ENCODE results near the gene FMN2. TPM values are rescaled to one million over a fixed set of nuclear protein-coding genes. Genes with fewer than 3 reads are reported as not detected.

FMN2 gene
- total RNA-seq, 4 donors from 2014 or later, result 3.6 to 35.5 (median 5.6) TPM

GRCh38 chr1:240055936-240056335, 35.7 kb upstream of the FMN2 start:
- Histone ChIP-seq H3K9me3 (no peaks in the 10 kb centered on the region), H3K4me1 (no peaks in the 10 kb centered on the region), H3K27ac (no peak overlapping the region), H3K36me3 (no peaks in the 10 kb centered on the region), H3K4me3 (no peak overlapping the region), H3K27me3 (no peaks in the 10 kb centered on the region)
- in situ Hi-C loops (cut with MboI; ENCODE audit: low pct_ligation_motif_present in 1 of 4, low pct_unique_long_range_greater_than_20kb in 1 of 4, low sequenced_read_pairs in 3 of 4) (no loop called here), intact Hi-C loops (cut with DNase I; ENCODE audit: low total_unique reads) (no loop called here)
- WGBS, 2 donors (ENCODE audit: low coverage in 1 of 2), result 59 to 67% methylated on average over 1 of the region's 1 CpG
- no peak for DNase-seq
- TF ChIP-seq, protein P1, sequence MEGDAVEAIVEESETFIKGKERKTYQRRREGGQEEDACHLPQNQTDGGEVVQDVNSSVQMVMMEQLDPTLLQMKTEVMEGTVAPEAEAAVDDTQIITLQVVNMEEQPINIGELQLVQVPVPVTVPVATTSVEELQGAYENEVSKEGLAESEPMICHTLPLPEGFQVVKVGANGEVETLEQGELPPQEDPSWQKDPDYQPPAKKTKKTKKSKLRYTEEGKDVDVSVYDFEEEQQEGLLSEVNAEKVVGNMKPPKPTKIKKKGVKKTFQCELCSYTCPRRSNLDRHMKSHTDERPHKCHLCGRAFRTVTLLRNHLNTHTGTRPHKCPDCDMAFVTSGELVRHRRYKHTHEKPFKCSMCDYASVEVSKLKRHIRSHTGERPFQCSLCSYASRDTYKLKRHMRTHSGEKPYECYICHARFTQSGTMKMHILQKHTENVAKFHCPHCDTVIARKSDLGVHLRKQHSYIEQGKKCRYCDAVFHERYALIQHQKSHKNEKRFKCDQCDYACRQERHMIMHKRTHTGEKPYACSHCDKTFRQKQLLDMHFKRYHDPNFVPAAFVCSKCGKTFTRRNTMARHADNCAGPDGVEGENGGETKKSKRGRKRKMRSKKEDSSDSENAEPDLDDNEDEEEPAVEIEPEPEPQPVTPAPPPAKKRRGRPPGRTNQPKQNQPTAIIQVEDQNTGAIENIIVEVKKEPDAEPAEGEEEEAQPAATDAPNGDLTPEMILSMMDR (IDR thresholded peaks at IDR 0.05), result no peak
- no peak for TF ChIP-seq POLR2A (IDR thresholded peaks at IDR 0.05)
- no peak for TF ChIP-seq EP300 (IDR thresholded peaks at IDR 0.05; ENCODE audit: low read depth)
- no peak for TF ChIP-seq POLR2AphosphoS5 (IDR thresholded peaks at IDR 0.05)

DNA sequence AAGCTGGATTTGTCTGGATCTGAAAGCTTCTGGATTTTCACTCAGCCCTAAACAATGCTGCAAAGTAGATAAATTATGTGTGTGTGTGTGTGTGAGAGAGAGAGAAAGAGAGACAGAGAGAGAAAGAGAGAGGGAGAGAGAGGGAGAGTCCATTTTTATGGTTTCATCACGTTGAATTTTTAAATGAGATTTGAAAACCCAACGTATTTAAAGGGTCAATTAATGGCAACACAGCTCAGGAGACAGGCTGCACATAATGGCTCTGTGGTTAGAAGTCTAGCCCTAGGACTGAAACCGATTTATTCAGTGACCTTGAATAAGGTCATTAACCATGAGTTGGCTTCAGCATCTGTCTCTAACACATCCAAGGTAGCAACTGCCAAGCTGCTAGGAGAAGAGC, 35.3 kb upstream of the FMN2 start:
- H3K4me3 ChIP-seq, result no peak overlapping the region
- no peaks in the 10 kb centered on the region for H3K9me3 ChIP-seq
- 49 to 50% methylated on average over 3 of the region's 3 CpGs for WGBS, 2 donors (ENCODE audit: low coverage in 1 of 2)
- TF ChIP-seq POLR2AphosphoS5 (IDR thresholded peaks at IDR 0.05), result no peak
- TF ChIP-seq, protein P1 (IDR thresholded peaks at IDR 0.05), result no peak
- TF ChIP-seq POLR2A (IDR thresholded peaks at IDR 0.05), result no peak
- no peak for TF ChIP-seq EP300 (IDR thresholded peaks at IDR 0.05; ENCODE audit: low read depth)
- H3K27ac ChIP-seq, result no peak overlapping the region
- intact Hi-C loops (cut with DNase I; ENCODE audit: low total_unique reads), result no loop called here
- in situ Hi-C loops (cut with MboI; ENCODE audit: low pct_ligation_motif_present in 1 of 4, low pct_unique_long_range_greater_than_20kb in 1 of 4, low sequenced_read_pairs in 3 of 4), result no loop called here
- no peaks in the 10 kb centered on the region for H3K36me3 ChIP-seq
- no peaks in the 10 kb centered on the region for H3K27me3 ChIP-seq
- no peaks in the 10 kb centered on the region for H3K4me1 ChIP-seq
- DNase-seq, result no peak

DNA sequence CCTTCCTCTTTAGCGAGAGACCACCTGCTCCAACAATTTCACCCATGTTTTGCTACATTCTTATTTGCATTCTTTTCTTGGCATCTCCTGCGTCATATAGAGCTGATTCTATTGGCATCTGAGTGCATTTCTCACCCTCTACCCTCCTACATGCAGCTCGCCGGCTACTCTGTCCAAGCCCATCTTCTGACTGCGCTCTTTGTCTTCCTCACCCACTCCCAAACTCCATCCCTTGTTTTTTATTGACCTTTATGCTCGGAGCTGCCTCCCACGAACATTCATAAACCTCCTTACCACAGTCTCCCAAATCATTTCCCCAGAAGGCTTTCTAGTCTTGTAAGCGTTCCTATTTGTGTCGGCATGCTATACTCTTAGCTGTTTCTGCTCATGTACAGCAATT, 33.6 kb upstream of the FMN2 start:
- no peaks in the 10 kb centered on the region for H3K27me3 ChIP-seq
- no peak for DNase-seq
- H3K4me1 ChIP-seq, result no peaks in the 10 kb centered on the region
- TF ChIP-seq POLR2AphosphoS5 (IDR thresholded peaks at IDR 0.05) (no peak), EP300 (IDR thresholded peaks at IDR 0.05; ENCODE audit: low read depth) (no peak), POLR2A (IDR thresholded peaks at IDR 0.05) (no peak)
- TF ChIP-seq, protein P1 (IDR thresholded peaks at IDR 0.05), result no peak
- H3K36me3 ChIP-seq, result no peaks in the 10 kb centered on the region
- no peaks in the 10 kb centered on the region for H3K9me3 ChIP-seq
- H3K4me3 ChIP-seq, result no peak overlapping the region
- 69 to 78% methylated on average over 9 of the region's 9 CpGs for WGBS, 2 donors (ENCODE audit: low coverage in 1 of 2)
- intact Hi-C loops (cut with DNase I; ENCODE audit: low total_unique reads), result no loop called here
- in situ Hi-C loops (cut with MboI; ENCODE audit: low pct_ligation_motif_present in 1 of 4, low pct_unique_long_range_greater_than_20kb in 1 of 4, low sequenced_read_pairs in 3 of 4), result no loop called here
- H3K27ac ChIP-seq, result no peak overlapping the region

DNA sequence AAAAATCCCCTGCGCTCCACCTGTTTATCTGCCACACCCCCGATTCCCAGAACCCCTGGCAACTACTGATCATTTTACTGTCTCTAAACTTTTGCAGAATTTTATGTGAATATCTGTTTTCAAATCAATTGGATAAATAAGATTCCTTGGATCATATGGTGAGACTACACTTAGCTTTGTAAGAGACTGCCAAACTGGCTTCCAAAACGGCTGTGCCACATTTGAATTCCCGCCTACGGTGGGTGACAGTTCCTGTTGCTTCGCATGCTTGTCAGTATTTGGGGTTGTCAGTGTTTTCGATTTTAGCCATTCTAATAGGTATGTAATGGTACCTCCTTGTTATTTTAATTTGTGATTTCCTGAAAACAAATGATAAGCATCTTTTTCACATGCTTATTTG, 22.7 kb upstream of the FMN2 start:
- H3K27me3 ChIP-seq, result no peaks in the 10 kb centered on the region
- DNase-seq, result no peak
- TF ChIP-seq POLR2A (IDR thresholded peaks at IDR 0.05), result no peak
- TF ChIP-seq, protein P1 (IDR thresholded peaks at IDR 0.05), result no peak
- no peak for TF ChIP-seq EP300 (IDR thresholded peaks at IDR 0.05; ENCODE audit: low read depth)
- TF ChIP-seq POLR2AphosphoS5 (IDR thresholded peaks at IDR 0.05), result no peak
- no peaks in the 10 kb centered on the region for H3K9me3 ChIP-seq
- 90 to 93% methylated on average over 7 of the region's 7 CpGs for whole genome bisulfite sequencing, 2 donors (ENCODE audit: low coverage in 1 of 2)
- H3K36me3 ChIP-seq, result no peaks in the 10 kb centered on the region
- H3K27ac ChIP-seq, result no peak overlapping the region
- H3K4me3 ChIP-seq, result no peak overlapping the region
- H3K4me1 ChIP-seq, result no peaks in the 10 kb centered on the region
- in situ Hi-C loops (cut with MboI; ENCODE audit: low pct_ligation_motif_present in 1 of 4, low pct_unique_long_range_greater_than_20kb in 1 of 4, low sequenced_read_pairs in 3 of 4), result no loop called here
- intact Hi-C loops (cut with DNase I; ENCODE audit: low total_unique reads), result no loop called here
